Suprapubic skin (tissue), 3 donors: ENCODE results near the gene FOXJ1.

Source experiments
- POLR2A ChIP-seq, 2 donors: fragments of 450-650 bp; IDR thresholded peaks; one replicate each; pipeline ENCODE4 v1.6.1; 2017; ENCODE audit warnings: antibody characterized with exemption in 2 of 2, mild to moderate bottlenecking in 2 of 2, moderate library complexity in 2 of 2
- TF ChIP-seq, protein P1 (sequence below), 2 donors: fragments of 200-600 bp in 1 of 2; fragments of 450-650 bp in 1 of 2; sonication (generic) in 1 of 2; IDR thresholded peaks; one replicate each; pipeline ENCODE4 v1.5.1; 2016 to 2019; ENCODE audit warnings: antibody characterized with exemption in 2 of 2, mild to moderate bottlenecking in 1 of 2, moderate library complexity in 1 of 2

GRCh38 chr17:76146053-76146851 is 5.2 kb upstream of the FOXJ1 start:
- TF ChIP-seq, protein P1, sequence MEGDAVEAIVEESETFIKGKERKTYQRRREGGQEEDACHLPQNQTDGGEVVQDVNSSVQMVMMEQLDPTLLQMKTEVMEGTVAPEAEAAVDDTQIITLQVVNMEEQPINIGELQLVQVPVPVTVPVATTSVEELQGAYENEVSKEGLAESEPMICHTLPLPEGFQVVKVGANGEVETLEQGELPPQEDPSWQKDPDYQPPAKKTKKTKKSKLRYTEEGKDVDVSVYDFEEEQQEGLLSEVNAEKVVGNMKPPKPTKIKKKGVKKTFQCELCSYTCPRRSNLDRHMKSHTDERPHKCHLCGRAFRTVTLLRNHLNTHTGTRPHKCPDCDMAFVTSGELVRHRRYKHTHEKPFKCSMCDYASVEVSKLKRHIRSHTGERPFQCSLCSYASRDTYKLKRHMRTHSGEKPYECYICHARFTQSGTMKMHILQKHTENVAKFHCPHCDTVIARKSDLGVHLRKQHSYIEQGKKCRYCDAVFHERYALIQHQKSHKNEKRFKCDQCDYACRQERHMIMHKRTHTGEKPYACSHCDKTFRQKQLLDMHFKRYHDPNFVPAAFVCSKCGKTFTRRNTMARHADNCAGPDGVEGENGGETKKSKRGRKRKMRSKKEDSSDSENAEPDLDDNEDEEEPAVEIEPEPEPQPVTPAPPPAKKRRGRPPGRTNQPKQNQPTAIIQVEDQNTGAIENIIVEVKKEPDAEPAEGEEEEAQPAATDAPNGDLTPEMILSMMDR (IDR thresholded peaks at IDR 0.05), result no peak
- no peak for TF ChIP-seq POLR2A (IDR thresholded peaks at IDR 0.05)
